H1 (cell line): ENCODE results near the gene LZTFL1.

ENCODE experiments used
- BACH1 ChIP-seq: IDR thresholded peaks from 2 replicates; pipeline ENCODE4 v1.6.1; 2012; ENCODE audit warnings: low read length, improper control_type of control experiment
- CTCF ChIP-seq, 3 experiments: IDR thresholded peaks; 1 replicate in 2 of 3; 2 replicates in 1 of 3; pipeline versions ENCODE4 v1.5.1 to v1.6.1; 2011; ENCODE audit warnings: low read length in 3 of 3, mild to moderate bottlenecking in 3 of 3, inconsistent platforms in 2 of 3, low read depth in 1 of 3, moderate library complexity in 1 of 3; ENCODE audit not compliant: insufficient read depth in 1 of 3; ENCODE audit errors: control extremely low read depth in 1 of 3
- EP300 ChIP-seq, 2 experiments: IDR thresholded peaks; 1 replicate in 1 of 2; 2 replicates in 1 of 2; pipeline ENCODE4 v1.6.1; 2011 to 2012; ENCODE audit warnings: low read depth in 2 of 2, low read length in 2 of 2, mild to moderate bottlenecking in 2 of 2, borderline replicate concordance in 1 of 2, inconsistent platforms in 1 of 2, moderate library complexity in 1 of 2
- JUN ChIP-seq: IDR thresholded peaks from 2 replicates; pipeline ENCODE4 v1.6.1; 2011; ENCODE audit warnings: low read depth, mild to moderate bottlenecking, improper control_type of control experiment, low read length
- KDM1A ChIP-seq: fragments of 200-600, 300-600 bp; sonication (generic); IDR thresholded peaks from 2 replicates; pipeline ENCODE4 v1.7.1; 2016; ENCODE audit warnings: mild to moderate bottlenecking, low read length, borderline replicate concordance
- MAFK ChIP-seq: IDR thresholded peaks from 2 replicates; pipeline ENCODE4 v1.6.1; 2012; ENCODE audit warnings: low read depth, mild to moderate bottlenecking, improper control_type of control experiment, low read length
- MAX ChIP-seq: IDR thresholded peaks from 2 replicates; pipeline ENCODE4 v1.6.1; 2012; ENCODE audit warnings: inconsistent platforms
- NANOG ChIP-seq: IDR thresholded peaks from 2 replicates; pipeline ENCODE4 v1.6.1; 2011; ENCODE audit warnings: low read length, low read depth, mild to moderate bottlenecking, inconsistent platforms; ENCODE audit not compliant: insufficient read depth, poor library complexity, severe bottlenecking
- POLR2A ChIP-seq, 2 experiments: IDR thresholded peaks; 1 replicate in 1 of 2; 2 replicates in 1 of 2; pipeline ENCODE4 v1.6.1; 2011; ENCODE audit warnings: low read depth in 2 of 2, low read length in 2 of 2, mild to moderate bottlenecking in 2 of 2; ENCODE audit errors: control extremely low read depth in 1 of 2
- SIN3A ChIP-seq, 2 experiments: IDR thresholded peaks in 1 of 2; conservative IDR thresholded peaks in 1 of 2; 2 replicates each; pipeline ENCODE4 v1.6.1; 2011 to 2012; ENCODE audit warnings: low read length in 2 of 2, improper control_type of control experiment in 1 of 2, low read depth in 1 of 2, mild to moderate bottlenecking in 1 of 2
- YY1 ChIP-seq: IDR thresholded peaks from 2 replicates; pipeline ENCODE4 v1.6.1; 2011; ENCODE audit warnings: low read depth, mild to moderate bottlenecking, low read length
- TF ChIP-seq, protein P1 (sequence below): IDR thresholded peaks from 2 replicates; pipeline ENCODE4 v1.6.1; 2011; ENCODE audit warnings: low read length, improper control_type of control experiment
- TF ChIP-seq, protein P2 (sequence below): IDR thresholded peaks from 2 replicates; pipeline ENCODE4 v1.6.1; 2011; ENCODE audit warnings: low read depth, mild to moderate bottlenecking, low read length; ENCODE audit not compliant: insufficient read depth

GRCh38 chr3:45776611-45777010 is 65.3 kb downstream of the LZTFL1 start:
- TF ChIP-seq EP300 (IDR thresholded peaks at IDR 0.05; ENCODE audit: borderline replicate concordance in 1 of 2, low read depth in 2 of 2, low read length in 2 of 2) (no peak), CTCF (IDR thresholded peaks at IDR 0.05; ENCODE audit: control extremely low read depth in 1 of 3, insufficient read depth in 1 of 3, low read depth in 1 of 3, low read length in 3 of 3) (no peak), MAX (no peak), MAFK (no peak), POLR2A (IDR thresholded peaks at IDR 0.05; ENCODE audit: control extremely low read depth in 1 of 2, low read depth in 2 of 2, low read length in 2 of 2) (no peak), BACH1 (no peak), JUN (no peak), SIN3A (conservative IDR thresholded peaks at IDR 0.05 in 1 of 2, IDR thresholded peaks at IDR 0.05 in 1 of 2; ENCODE audit: low read depth in 1 of 2, low read length in 2 of 2) (no peak), YY1 (no peak), KDM1A (no peak), NANOG (no peak)
- TF ChIP-seq, protein P1, sequence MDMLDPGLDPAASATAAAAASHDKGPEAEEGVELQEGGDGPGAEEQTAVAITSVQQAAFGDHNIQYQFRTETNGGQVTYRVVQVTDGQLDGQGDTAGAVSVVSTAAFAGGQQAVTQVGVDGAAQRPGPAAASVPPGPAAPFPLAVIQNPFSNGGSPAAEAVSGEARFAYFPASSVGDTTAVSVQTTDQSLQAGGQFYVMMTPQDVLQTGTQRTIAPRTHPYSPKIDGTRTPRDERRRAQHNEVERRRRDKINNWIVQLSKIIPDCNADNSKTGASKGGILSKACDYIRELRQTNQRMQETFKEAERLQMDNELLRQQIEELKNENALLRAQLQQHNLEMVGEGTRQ, result no peak
- TF ChIP-seq, protein P2, sequence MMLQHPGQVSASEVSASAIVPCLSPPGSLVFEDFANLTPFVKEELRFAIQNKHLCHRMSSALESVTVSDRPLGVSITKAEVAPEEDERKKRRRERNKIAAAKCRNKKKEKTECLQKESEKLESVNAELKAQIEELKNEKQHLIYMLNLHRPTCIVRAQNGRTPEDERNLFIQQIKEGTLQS, result no peak
